Measurements from ENCODE around the gene RPS8.

DNA sequence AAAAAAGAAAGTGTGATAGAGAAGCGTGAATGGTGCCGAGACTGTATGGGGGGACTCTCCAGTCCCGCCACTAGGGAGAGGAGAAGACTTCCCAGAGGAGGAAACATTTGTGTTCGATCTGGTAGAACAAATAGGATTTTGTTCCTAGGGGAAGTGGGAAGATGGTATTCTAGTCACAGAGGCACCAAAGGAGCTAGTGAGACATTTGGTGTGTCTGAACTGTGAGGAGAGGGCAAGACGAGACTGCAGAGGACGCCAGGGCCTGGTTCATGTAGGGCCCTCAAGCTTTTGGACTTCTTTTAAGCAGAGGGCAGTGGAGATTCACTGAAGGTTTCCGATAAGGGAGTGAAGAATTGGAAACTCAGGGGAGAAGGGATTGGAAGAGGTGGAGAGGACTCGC, 35.9 kb downstream of the RPS8 start:
- TF ChIP-seq CBX8 (IDR thresholded peaks at IDR 0.05; ENCODE audit: borderline replicate concordance, low read depth, low read length) = no peak
- TF ChIP-seq, protein P1, sequence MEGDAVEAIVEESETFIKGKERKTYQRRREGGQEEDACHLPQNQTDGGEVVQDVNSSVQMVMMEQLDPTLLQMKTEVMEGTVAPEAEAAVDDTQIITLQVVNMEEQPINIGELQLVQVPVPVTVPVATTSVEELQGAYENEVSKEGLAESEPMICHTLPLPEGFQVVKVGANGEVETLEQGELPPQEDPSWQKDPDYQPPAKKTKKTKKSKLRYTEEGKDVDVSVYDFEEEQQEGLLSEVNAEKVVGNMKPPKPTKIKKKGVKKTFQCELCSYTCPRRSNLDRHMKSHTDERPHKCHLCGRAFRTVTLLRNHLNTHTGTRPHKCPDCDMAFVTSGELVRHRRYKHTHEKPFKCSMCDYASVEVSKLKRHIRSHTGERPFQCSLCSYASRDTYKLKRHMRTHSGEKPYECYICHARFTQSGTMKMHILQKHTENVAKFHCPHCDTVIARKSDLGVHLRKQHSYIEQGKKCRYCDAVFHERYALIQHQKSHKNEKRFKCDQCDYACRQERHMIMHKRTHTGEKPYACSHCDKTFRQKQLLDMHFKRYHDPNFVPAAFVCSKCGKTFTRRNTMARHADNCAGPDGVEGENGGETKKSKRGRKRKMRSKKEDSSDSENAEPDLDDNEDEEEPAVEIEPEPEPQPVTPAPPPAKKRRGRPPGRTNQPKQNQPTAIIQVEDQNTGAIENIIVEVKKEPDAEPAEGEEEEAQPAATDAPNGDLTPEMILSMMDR (IDR thresholded peaks at IDR 0.05; ENCODE audit: control extremely low read depth in 1 of 3, insufficient read depth in 1 of 3, low read depth in 1 of 3, low read length in 3 of 3) = no peak
- TF ChIP-seq RAD21 (IDR thresholded peaks at IDR 0.05 in 1 of 2, conservative IDR thresholded peaks at IDR 0.05 in 1 of 2; ENCODE audit: low read depth in 2 of 2, low read length in 2 of 2) = no peak
- TF ChIP-seq SAP30 (IDR thresholded peaks at IDR 0.05; ENCODE audit: insufficient read depth, insufficient replicate concordance, low read length) = no peak
- TF ChIP-seq, protein P2, sequence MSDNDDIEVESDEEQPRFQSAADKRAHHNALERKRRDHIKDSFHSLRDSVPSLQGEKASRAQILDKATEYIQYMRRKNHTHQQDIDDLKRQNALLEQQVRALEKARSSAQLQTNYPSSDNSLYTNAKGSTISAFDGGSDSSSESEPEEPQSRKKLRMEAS (IDR thresholded peaks at IDR 0.05) = no peak
- TF ChIP-seq CEBPB (IDR thresholded peaks at IDR 0.05; ENCODE audit: low read depth, low read length) = no peak
- TF ChIP-seq SUZ12 (IDR thresholded peaks at IDR 0.05; ENCODE audit: low read length) = no peak
